HCT116 (cell line): ENCODE results near the gene ACSS1. TPM values are rescaled to one million over a fixed set of nuclear protein-coding genes. Genes with fewer than 3 reads are reported as not detected.

Experiments
- ATAC-seq: fragments of 200-7000 bp; cut with Tn5 transposase; 2 replicates; pipeline ENCODE4 v1.9.1; 2020; ENCODE audit warnings: mild to moderate bottlenecking, moderate library complexity
- BruUV-seq: library from RNA; stranded (reverse); fragments of 400-500 nt; replicated peaks from 2 replicates; lab custom pipeline; 2021; lab: Mats Ljungman, UMichigan
- CTCF ChIA-PET: fragments of 300-600 bp; sonication (Branson Sonifier 250); formaldehyde crosslinking; loops from one replicate; lab custom pipeline; 2021; ENCODE audit warnings: antibody characterized with exemption; lab: Charles Lee
- POLR2A ChIA-PET: fragments of 300-600, 350-600 bp; sonication (Branson Sonifier 250); formaldehyde crosslinking; loops from one replicate; lab custom pipeline; 2021; ENCODE audit warnings: antibody characterized with exemption; lab: Charles Lee
- RAD21 ChIA-PET, 2 experiments: fragments of 300-600 bp; sonication (Branson Sonifier 250); formaldehyde crosslinking; loops; one replicate each; lab custom pipeline; 2023; ENCODE audit warnings: low total read pairs in 2 of 2; ENCODE audit not compliant: uncharacterized antibody in 2 of 2, unreplicated experiment in 2 of 2, low non-redundant PET in 1 of 2; lab: Charles Lee
- DNase-seq: peaks from one replicate; pipeline ENCODE4 v3.0.0-alpha.2; 2010; ENCODE audit warnings: low read depth, low spot score
- H2AFZ ChIP-seq: fragments of 200-600 bp; shearing (Covaris generic), sonication (generic); 2 replicates; pipeline ENCODE4 v1.6.1; 2017; ENCODE audit warnings: low read depth, mixed run types, mixed read lengths, antibody characterized with exemption, low read length; ENCODE audit not compliant: poor library complexity, severe bottlenecking
- H3K27ac ChIP-seq: 2 replicates; pipeline ENCODE4 v1.5.1; 2012; ENCODE audit warnings: low read depth, low read length
- H3K27me3 ChIP-seq: fragments of 200-600 bp; sonication (generic); 2 replicates; pipeline ENCODE4 v1.6.1; 2016; ENCODE audit warnings: mixed run types, low read length, mixed read lengths; ENCODE audit not compliant: insufficient read depth
- H3K36me3 ChIP-seq, 2 experiments: fragments of 200-500 bp in 1 of 2; fragments of 200-600 bp in 1 of 2; sonication (Bioruptor generic) in 1 of 2; sonication (generic) in 1 of 2; 2 replicates each; pipeline versions ENCODE4 v1.5.1 to v1.6.1; 2014 to 2016; ENCODE audit warnings: low read length in 2 of 2, inconsistent platforms in 1 of 2, mixed read lengths in 1 of 2, mixed run types in 1 of 2; ENCODE audit not compliant: insufficient read depth in 2 of 2, control insufficient read depth in 1 of 2
- H3K4me1 ChIP-seq, 2 experiments: fragments of 200-600 bp in 1 of 2; sonication (generic) in 1 of 2; 2 replicates each; pipeline versions ENCODE4 v1.5.1 to v1.6.1; 2012 to 2017; ENCODE audit warnings: low read length in 2 of 2, inconsistent platforms in 1 of 2, mild to moderate bottlenecking in 1 of 2, mixed read lengths in 1 of 2, mixed run types in 1 of 2, moderate library complexity in 1 of 2; ENCODE audit not compliant: insufficient read depth in 2 of 2, control insufficient read depth in 1 of 2
- H3K4me2 ChIP-seq: fragments of 200-600 bp; sonication (generic); 2 replicates; pipeline ENCODE4 v1.6.1; 2017; ENCODE audit warnings: mixed run types, low read length, mixed read lengths
- H3K4me3 ChIP-seq, 2 experiments: fragments of 200-600 bp in 1 of 2; sonication (generic) in 1 of 2; replicated peaks in 1 of 2; 2 replicates each; pipeline ENCODE4 v1.5.1; 2011 to 2016; ENCODE audit warnings: low read length in 2 of 2, control low read depth in 1 of 2, low read depth in 1 of 2, mild to moderate bottlenecking in 1 of 2, mixed read lengths in 1 of 2, mixed run types in 1 of 2
- H3K79me2 ChIP-seq: fragments of 200-600 bp; sonication (generic); 2 replicates; pipeline ENCODE4 v1.6.1; 2017; ENCODE audit warnings: mild to moderate bottlenecking, mixed run types, low read length, moderate library complexity, mixed read lengths; ENCODE audit not compliant: insufficient read depth
- H3K9ac ChIP-seq: fragments of 200-600 bp; sonication (generic); 2 replicates; pipeline ENCODE4 v1.6.1; 2016; ENCODE audit warnings: low read length, mixed read lengths
- H3K9me2 ChIP-seq: fragments of 200-600 bp; sonication (generic), shearing (Covaris generic); 2 replicates; pipeline ENCODE4 v1.6.1; 2017; ENCODE audit warnings: mixed run types, mild to moderate bottlenecking, moderate library complexity; ENCODE audit not compliant: insufficient read depth
- H3K9me3 ChIP-seq, 2 experiments: fragments of 200-500 bp in 1 of 2; fragments of 200-600 bp in 1 of 2; sonication (Bioruptor generic) in 1 of 2; sonication (generic) in 1 of 2; 2 replicates each; pipeline ENCODE4 v1.6.1; 2014 to 2017; ENCODE audit warnings: low read length in 2 of 2, mixed read lengths in 2 of 2, inconsistent platforms in 1 of 2, low read depth in 1 of 2, mild to moderate bottlenecking in 1 of 2, mixed run types in 1 of 2, moderate library complexity in 1 of 2; ENCODE audit not compliant: control insufficient read depth in 1 of 2, insufficient read depth in 1 of 2
- H4K20me1 ChIP-seq: fragments of 200-600 bp; sonication (generic), shearing (Covaris generic); 2 replicates; pipeline ENCODE4 v1.6.1; 2017; ENCODE audit warnings: mixed run types, mild to moderate bottlenecking, moderate library complexity; ENCODE audit not compliant: insufficient read depth
- CBX3 ChIP-seq: IDR thresholded peaks from 2 replicates; pipeline ENCODE4 v1.6.1; 2012; ENCODE audit warnings: low read depth
- CEBPB ChIP-seq: IDR thresholded peaks from 2 replicates; pipeline ENCODE4 v1.6.1; 2012; ENCODE audit warnings: low read depth
- CTCF ChIP-seq, 3 experiments: fragments of 200-600 bp in 1 of 3; sonication (generic) in 1 of 3; IDR thresholded peaks in 2 of 3; conservative IDR thresholded peaks in 1 of 3; 2 replicates each; pipeline ENCODE4 v1.5.1; 2012 to 2017; ENCODE audit warnings: low read depth in 2 of 3, low read length in 2 of 3, antibody characterized with exemption in 1 of 3, borderline replicate concordance in 1 of 3, control low read depth in 1 of 3, mild to moderate bottlenecking in 1 of 3, mixed read lengths in 1 of 3, mixed run types in 1 of 3, moderate library complexity in 1 of 3; ENCODE audit not compliant: insufficient read depth in 1 of 3
- EGR1 ChIP-seq: IDR thresholded peaks from 2 replicates; pipeline ENCODE4 v1.6.1; 2012; ENCODE audit warnings: low read depth
- MAX ChIP-seq: IDR thresholded peaks from 2 replicates; pipeline ENCODE4 v1.6.1; 2012
- POLR2A ChIP-seq: IDR thresholded peaks from 2 replicates; pipeline ENCODE4 v1.7.0; 2011; ENCODE audit warnings: borderline replicate concordance; ENCODE audit not compliant: insufficient read depth, insufficient read length; ENCODE audit errors: extremely low read depth
- RAD21 ChIP-seq: IDR thresholded peaks from 2 replicates; pipeline ENCODE4 v1.6.1; 2012; ENCODE audit warnings: low read depth, mild to moderate bottlenecking
- REST ChIP-seq: IDR thresholded peaks from 2 replicates; pipeline ENCODE4 v1.6.1; 2012; ENCODE audit warnings: low read depth
- SP1 ChIP-seq: IDR thresholded peaks from 2 replicates; pipeline ENCODE4 v1.6.1; 2012; ENCODE audit warnings: low read depth
- SRF ChIP-seq: IDR thresholded peaks from 2 replicates; pipeline ENCODE4 v1.6.1; 2012; ENCODE audit warnings: low read depth
- TCF7L2 ChIP-seq: IDR thresholded peaks from 2 replicates; pipeline ENCODE4 v1.7.0; 2011; ENCODE audit warnings: borderline replicate concordance, inconsistent platforms; ENCODE audit not compliant: insufficient read depth, insufficient read length; ENCODE audit errors: extremely low read depth
- YY1 ChIP-seq: IDR thresholded peaks from 2 replicates; pipeline ENCODE4 v1.6.1; 2011; ENCODE audit warnings: low read length, low read depth, moderate library complexity, mild to moderate bottlenecking; ENCODE audit not compliant: insufficient replicate concordance; ENCODE audit errors: extremely low read depth
- ZFX ChIP-seq: fragments of 450-650 bp; IDR thresholded peaks from 2 replicates; pipeline ENCODE4 v1.6.1; 2017
- ZNF274 ChIP-seq: fragments of 200-500 bp; sonication (Bioruptor generic); IDR thresholded peaks from 2 replicates; pipeline ENCODE4 v1.6.1; 2014; ENCODE audit warnings: mild to moderate bottlenecking, low read depth, low read length, inconsistent platforms
- intact Hi-C: fragments of 100-400 bp; cut with micrococcal nuclease; formaldehyde crosslinking; loops from 2 replicates; pipeline ENCODE4 v1.10.0; 2022
- total RNA-seq: library from RNA; stranded (reverse); gene quantifications from one replicate; pipeline ENCODE4 v1.2.1, GENCODE V29; 2021; ENCODE audit not compliant: unreplicated experiment
- TF ChIP-seq, protein P1 (sequence below): IDR thresholded peaks from 2 replicates; pipeline ENCODE4 v1.6.1; 2012

ACSS1 gene
- total RNA-seq, 1 experiment from 2014 or later = 0.27 TPM

DNA sequence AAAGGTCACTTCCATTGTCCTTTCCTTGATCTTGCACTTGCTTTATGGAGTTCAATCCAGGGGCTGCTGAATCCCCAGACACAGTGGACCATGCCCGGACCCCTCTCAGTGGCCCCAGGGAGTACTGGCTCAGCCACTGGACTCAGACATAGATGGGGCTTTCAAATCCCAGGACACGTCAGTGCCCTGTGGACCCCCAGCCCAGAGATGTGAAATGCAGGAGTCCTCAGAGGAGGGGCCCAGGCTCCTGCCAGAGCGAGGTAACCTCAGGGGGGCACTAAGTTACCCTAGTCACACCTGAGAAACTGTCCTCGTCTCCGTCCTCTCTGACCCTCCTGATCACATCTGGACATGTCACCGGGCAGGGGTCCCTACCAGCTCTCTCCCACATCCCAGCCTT, 46.7 kb downstream of the ACSS1 start (continued):
- TF ChIP-seq REST = no peak
- TF ChIP-seq CTCF (IDR thresholded peaks at IDR 0.05 in 2 of 3, conservative IDR thresholded peaks at IDR 0.05 in 1 of 3; ENCODE audit: borderline replicate concordance in 1 of 3, insufficient read depth in 1 of 3, low read depth in 2 of 3, low read length in 2 of 3) = no peak
- no peak for TF ChIP-seq SP1
- TF ChIP-seq YY1 = no peak
- TF ChIP-seq, all 23 proteins: peak for 0

- no TSS peak for BruUV-seq
- no peaks in the 10 kb centered on the region for H3K36me3 ChIP-seq
- ChIA-PET RAD21 (no interaction called here), CTCF (no interaction called here), POLR2A (no interaction called here)
- intact Hi-C loops = no loop called here
- peaks cover 6% of the 10 kb centered on the region; the same call in 1 of the 2 replicates for H3K27me3 ChIP-seq
- H3K79me2 ChIP-seq = no peaks in the 10 kb centered on the region
- H3K9me2 ChIP-seq = no peaks in the 10 kb centered on the region
- no peak overlapping the region for H3K27ac ChIP-seq
- DNase-seq (no peak), ATAC-seq (no peak)
- H3K9ac ChIP-seq = no peak overlapping the region
- H4K20me1 ChIP-seq = no peaks in the 10 kb centered on the region
- no peaks in the 10 kb centered on the region for H3K4me1 ChIP-seq
- H3K9me3 ChIP-seq = no peaks in the 10 kb centered on the region
- H3K4me2 ChIP-seq = no peak overlapping the region
- H2AFZ ChIP-seq = no peak overlapping the region
- H3K4me3 ChIP-seq = no peak overlapping the region
- TF ChIP-seq POLR2A (no peak), CEBPB (no peak), CTCF (IDR thresholded peaks at IDR 0.05 in 2 of 3, conservative IDR thresholded peaks at IDR 0.05 in 1 of 3; ENCODE audit: borderline replicate concordance in 1 of 3, insufficient read depth in 1 of 3, low read depth in 2 of 3, low read length in 2 of 3) (no peak), CBX3 (no peak), ZFX (no peak), TCF7L2 (no peak), SRF (no peak), RAD21 (no peak), SP1 (no peak), MAX (no peak), EGR1 (no peak), ZNF274 (no peak), YY1 (no peak)
- TF ChIP-seq, protein P1, sequence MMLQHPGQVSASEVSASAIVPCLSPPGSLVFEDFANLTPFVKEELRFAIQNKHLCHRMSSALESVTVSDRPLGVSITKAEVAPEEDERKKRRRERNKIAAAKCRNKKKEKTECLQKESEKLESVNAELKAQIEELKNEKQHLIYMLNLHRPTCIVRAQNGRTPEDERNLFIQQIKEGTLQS = no peak
Observed at GRCh38 chr20:25009218-25010145, 48.5 kb downstream of the ACSS1 start.
